Vagina (tissue), 2 donors: ENCODE data around the gene CALB2.

ENCODE experiments used
- CTCF ChIP-seq, 3 experiments: fragments of 450-650 bp in 2 of 3; fragments of 200-600 bp in 1 of 3; sonication (generic) in 1 of 3; IDR thresholded peaks; one replicate each; pipeline ENCODE4 v1.5.1; 2017 to 2019; ENCODE audit warnings: antibody characterized with exemption in 3 of 3, mild to moderate bottlenecking in 2 of 3, moderate library complexity in 2 of 3
- POLR2AphosphoS5 ChIP-seq, 2 donors: sonication (generic); formaldehyde crosslinking; IDR thresholded peaks; one replicate each; pipeline ENCODE4 v1.9.0; 2017; ENCODE audit warnings: antibody characterized with exemption in 2 of 2, mild to moderate bottlenecking in 2 of 2, low read depth in 1 of 2; ENCODE audit not compliant: insufficient read depth in 1 of 2

- TF ChIP-seq CTCF (IDR thresholded peaks at IDR 0.05) = no peak
- TF ChIP-seq POLR2AphosphoS5 (IDR thresholded peaks at IDR 0.05; ENCODE audit: insufficient read depth in 1 of 2, low read depth in 1 of 2) = no peak
Measured at GRCh38 chr16:71410146-71410545, 51.6 kb downstream of the CALB2 start.
